IMR-90 (cell line): ENCODE results near the gene GTPBP4. TPM values are rescaled to one million over a fixed set of nuclear protein-coding genes. Genes with fewer than 3 reads are reported as not detected.
"Not testable (repeated sequence)": the region's sequence is repeated elsewhere in the genome, so short reads cannot be mapped to it uniquely, and the experiment has no call there.

Experiments
- ATAC-seq: fragments of 200-7000 bp; cut with Tn5 transposase; 2 replicates; pipeline ENCODE4 v1.9.1; 2020; ENCODE audit warnings: low read depth, mild to moderate bottlenecking, moderate library complexity
- BruUV-seq: library from RNA; stranded (reverse); fragments of 400-500 nt; replicated peaks from 2 replicates; lab custom pipeline; 2021; lab: Mats Ljungman, UMichigan
- CTCF ChIA-PET: fragments of 300-600 bp; formaldehyde crosslinking; extraction: SDS; loops from one replicate; lab custom pipeline; 2021; ENCODE audit warnings: antibody characterized with exemption; lab: Yijun Ruan, JAX
- POLR2A ChIA-PET: fragments of 300-600 bp; sonication (Branson Sonifier 250); formaldehyde crosslinking; loops from one replicate; lab custom pipeline; 2022; ENCODE audit warnings: antibody characterized with exemption; ENCODE audit not compliant: unreplicated experiment; lab: Charles Lee
- DNase-seq: peaks from one replicate; pipeline ENCODE4 v3.0.0; 2013
- H2AFZ ChIP-seq: replicated peaks from 2 replicates; pipeline ENCODE3; 2013; ENCODE audit warnings: low read length, mild to moderate bottlenecking; ENCODE audit not compliant: poor library complexity
- H2AK5ac ChIP-seq: 2 replicates; pipeline ENCODE4 v1.6.1; 2013; ENCODE audit warnings: low read depth, low read length, inconsistent platforms
- H2AK9ac ChIP-seq: replicated peaks from 2 replicates; pipeline ENCODE3; 2013; ENCODE audit warnings: mild to moderate bottlenecking, low read depth, low read length, moderate library complexity; ENCODE audit not compliant: poor library complexity
- H2BK120ac ChIP-seq: 2 replicates; pipeline ENCODE4 v1.6.1; 2013; ENCODE audit warnings: low read depth, low read length, inconsistent platforms
- H2BK15ac ChIP-seq: 3 replicates; pipeline ENCODE4 v1.6.1; 2013; ENCODE audit warnings: low read depth, low read length, inconsistent platforms
- H2BK20ac ChIP-seq: 2 replicates; pipeline ENCODE4 v1.6.1; 2013; ENCODE audit warnings: low read depth, mild to moderate bottlenecking, inconsistent platforms, low read length, moderate library complexity
- H2BK5ac ChIP-seq: 2 replicates; pipeline ENCODE4 v1.6.1; 2013; ENCODE audit warnings: mild to moderate bottlenecking, low read depth, low read length, inconsistent platforms; ENCODE audit not compliant: poor library complexity, severe bottlenecking
- H3K14ac ChIP-seq: replicated peaks from 2 replicates; pipeline ENCODE4 v1.6.1; 2013; ENCODE audit warnings: low read depth, low read length, inconsistent platforms
- H3K18ac ChIP-seq: 2 replicates; pipeline ENCODE4 v1.6.1; 2013; ENCODE audit warnings: low read depth, low read length, control low read depth
- H3K23ac ChIP-seq: 2 replicates; pipeline ENCODE4 v1.6.1; 2013; ENCODE audit warnings: low read depth, low read length, inconsistent platforms
- H3K27ac ChIP-seq: 2 replicates; pipeline ENCODE4 v1.5.1; 2013; ENCODE audit warnings: mild to moderate bottlenecking, control low read depth, low read length; ENCODE audit not compliant: insufficient read depth
- H3K27me3 ChIP-seq: 2 replicates; pipeline ENCODE4 v1.6.1; 2013; ENCODE audit warnings: low read length; ENCODE audit not compliant: control insufficient read depth, insufficient read depth
- H3K36me3 ChIP-seq: 2 replicates; pipeline ENCODE4 v1.6.1; 2013; ENCODE audit warnings: low read length, mixed read lengths; ENCODE audit not compliant: control insufficient read depth, insufficient read depth
- H3K4ac ChIP-seq: 2 replicates; pipeline ENCODE4 v1.6.1; 2013; ENCODE audit warnings: low read depth, low read length, inconsistent platforms
- H3K4me1 ChIP-seq: 2 replicates; pipeline ENCODE4 v1.6.1; 2013; ENCODE audit warnings: low read length, mixed read lengths; ENCODE audit not compliant: control insufficient read depth, insufficient read depth
- H3K4me2 ChIP-seq: 2 replicates; pipeline ENCODE4 v1.6.1; 2013; ENCODE audit warnings: low read depth, mild to moderate bottlenecking, control low read depth, low read length, moderate library complexity
- H3K4me3 ChIP-seq: 2 replicates; pipeline ENCODE4 v1.5.1; 2013; ENCODE audit warnings: low read depth, mild to moderate bottlenecking, control low read depth, low read length, moderate library complexity; ENCODE audit not compliant: insufficient read depth
- H3K56ac ChIP-seq: 2 replicates; pipeline ENCODE4 v1.6.1; 2013; ENCODE audit warnings: low read length, inconsistent platforms; ENCODE audit not compliant: insufficient read depth; ENCODE audit errors: extremely low read depth
- H3K79me1 ChIP-seq, 2 experiments: 2 replicates each; pipeline ENCODE4 v1.6.1; 2013; ENCODE audit warnings: low read length in 2 of 2, inconsistent platforms in 1 of 2, low read depth in 1 of 2
- H3K9ac ChIP-seq: 2 replicates; pipeline ENCODE4 v1.6.1; 2013; ENCODE audit warnings: low read depth, low read length, control low read depth
- H3K9me1 ChIP-seq: 2 replicates; pipeline ENCODE4 v1.6.1; 2013; ENCODE audit warnings: low read length, inconsistent platforms; ENCODE audit not compliant: insufficient read depth
- H3K9me3 ChIP-seq: 2 replicates; pipeline ENCODE4 v1.6.1; 2013; ENCODE audit warnings: low read length; ENCODE audit not compliant: control insufficient read depth, insufficient read depth
- H4K20me1 ChIP-seq: 2 replicates; pipeline ENCODE4 v1.6.1; 2013; ENCODE audit warnings: low read length, inconsistent platforms; ENCODE audit not compliant: insufficient read depth
- H4K5ac ChIP-seq: 2 replicates; pipeline ENCODE4 v1.6.1; 2013; ENCODE audit warnings: mild to moderate bottlenecking, low read depth, low read length, control low read depth
- H4K8ac ChIP-seq, 2 experiments: 2 replicates each; pipeline ENCODE4 v1.6.1; 2013; ENCODE audit warnings: low read depth in 2 of 2, low read length in 2 of 2, control low read depth in 1 of 2, inconsistent platforms in 1 of 2
- H4K91ac ChIP-seq: 2 replicates; pipeline ENCODE4 v1.6.1; 2013; ENCODE audit warnings: low read depth, low read length, inconsistent platforms; ENCODE audit not compliant: insufficient read depth
- CHD1 ChIP-seq: IDR thresholded peaks from 2 replicates; pipeline ENCODE4 v1.6.1; 2012; ENCODE audit warnings: low read depth, low read length, improper control_type of control experiment
- CTCF ChIP-seq: conservative IDR thresholded peaks from 2 replicates; pipeline ENCODE4 v1.5.1; 2012; ENCODE audit warnings: mild to moderate bottlenecking, low read depth, low read length, improper control_type of control experiment
- SMC3 ChIP-seq: fragments of 150-350 bp; IDR thresholded peaks from 2 replicates; pipeline ENCODE4 v1.6.1; 2016; ENCODE audit warnings: low read depth, mild to moderate bottlenecking, antibody characterized with exemption, low read length, moderate library complexity
- WGBS, 2 experiments: methylation state at CpG; one replicate each; pipeline versions ENCODE4 v1.1.5 to v1.1.7; 2013; ENCODE audit warnings: missing lambda C conversion rate in 2 of 2; ENCODE audit not compliant: insufficient read length in 1 of 2; ENCODE audit errors: extremely low coverage in 2 of 2; 5-methylcytosine and 5-hydroxymethylcytosine counted together
- dilution Hi-C: fragments of 300-500 bp; cut with HindIII; formaldehyde crosslinking; loops from one replicate; pipeline ENCODE4 v1.14.3; 2018; ENCODE audit warnings: low sequenced_read_pairs; ENCODE audit not compliant: unreplicated experiment
- in situ Hi-C: fragments of 300-500 bp; cut with MboI; formaldehyde crosslinking; loops from 3 replicates; pipeline ENCODE4 v1.14.3; 2019; ENCODE audit warnings: low sequenced_read_pairs, inconsistent platforms, mixed read lengths
- intact Hi-C: fragments of 100-400 bp; cut with micrococcal nuclease; formaldehyde crosslinking; loops from 2 replicates; pipeline ENCODE4 v1.10.0; 2022
- polyA plus RNA-seq, 3 experiments: library from polyadenylated mRNA; depleted of rRNA; stranded (reverse); fragments of >200 nt; gene quantifications; 2 replicates each; pipeline ENCODE4 v1.2.3, GENCODE V29; 2012; ENCODE audit warnings: low replicate concordance in 1 of 3
- total RNA-seq: library from RNA; depleted of rRNA; stranded (reverse); fragments of >200 nt; gene quantifications from 2 replicates; pipeline ENCODE4 v1.2.3, GENCODE V29; 2012

Gene GTPBP4
- total and polyA plus RNA-seq, 2 of the 4 experiments (the other 2 are of a cell fraction): 46.2 to 48.6 TPM

- no peak for TF ChIP-seq CTCF
- no peak for TF ChIP-seq CHD1
- TF ChIP-seq SMC3: no peak
Measured at GRCh38 chr10:1064964-1065247, 76.7 kb downstream of the GTPBP4 start (continued).

- CTCF ChIA-PET, BruUV-seq, H3K14ac ChIP-seq, H4K8ac ChIP-seq, H3K56ac ChIP-seq, H3K36me3 ChIP-seq, H3K9me1 ChIP-seq, H3K9me3 ChIP-seq, H2AK9ac ChIP-seq, DNase-seq, H2AFZ ChIP-seq, ATAC-seq, POLR2A ChIA-PET, H3K18ac ChIP-seq, H3K27me3 ChIP-seq, H4K5ac ChIP-seq, H2BK20ac ChIP-seq, H3K9ac ChIP-seq, in situ Hi-C loops, H3K4me3 ChIP-seq, H3K4me1 ChIP-seq, H2BK15ac ChIP-seq, H3K4me2 ChIP-seq, H4K91ac ChIP-seq, H2BK5ac ChIP-seq, H3K23ac ChIP-seq, H2BK120ac ChIP-seq, H2AK5ac ChIP-seq, dilution Hi-C loops, intact Hi-C loops, H3K4ac ChIP-seq, H3K27ac ChIP-seq: not testable (repeated sequence)
- Histone ChIP-seq H4K20me1 (peaks cover 10% of the 10 kb centered on the region), H3K79me1 (peaks cover 24 to 57% of the 10 kb centered on the region in 2 experiments)
- WGBS, 2 experiments: 100% methylated on average over 3 of the region's 8 CpGs; no CpG with 5 or more reads in 1 of the 2 experiments
Measured at GRCh38 chr10:1066734-1067133, 78.5 kb downstream of the GTPBP4 start.
